GM12872 (cell line): ENCODE results near the gene CTNNAL1.

Source experiments
- CTCF ChIP-seq: IDR thresholded peaks from 3 replicates; pipeline ENCODE4 v1.5.1; 2011; ENCODE audit warnings: low read depth, mild to moderate bottlenecking, low read length, moderate library complexity; ENCODE audit not compliant: insufficient read depth

Gene CTNNAL1

GRCh38 chr9:109047259-109047658 is 34.0 kb upstream of the CTNNAL1 start:
- no peak for TF ChIP-seq CTCF

DNA sequence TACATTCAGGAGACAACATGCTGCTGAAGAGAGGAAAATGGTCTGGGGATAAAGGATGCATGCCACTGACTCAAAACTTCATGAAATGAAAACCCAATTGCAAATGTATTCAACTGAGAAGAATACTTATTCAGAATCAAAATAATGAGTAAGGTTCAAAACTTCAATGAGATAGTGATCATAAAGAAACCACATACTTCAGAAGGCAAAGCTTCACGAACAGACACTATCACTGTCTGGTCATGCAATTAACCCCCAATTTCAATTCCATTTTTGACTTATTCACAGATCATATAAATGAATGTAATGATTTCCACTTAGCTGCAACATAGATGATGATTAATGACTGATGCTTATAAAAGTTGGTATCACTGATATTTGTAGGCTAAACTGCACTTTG is 33.0 kb upstream of the CTNNAL1 start:
- no peak for TF ChIP-seq CTCF

DNA sequence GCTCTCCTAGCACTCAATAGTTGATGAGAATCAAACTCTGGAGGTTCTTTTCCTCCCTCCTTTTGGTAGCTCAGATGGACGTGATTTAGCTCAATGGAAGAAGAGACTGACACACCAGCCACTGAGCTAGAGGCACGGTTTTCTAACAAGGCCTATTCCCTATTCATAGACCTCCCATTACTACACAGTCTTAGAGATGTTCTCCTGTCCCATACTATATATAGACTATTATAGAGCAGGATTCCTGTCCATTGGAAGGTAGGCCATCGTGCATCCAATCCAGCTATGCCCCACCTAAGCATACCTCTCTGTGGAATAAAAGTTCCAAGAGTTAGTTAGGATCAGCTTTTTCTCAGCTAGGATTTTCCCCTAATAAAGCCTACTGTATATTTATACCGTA is 30.3 kb upstream of the CTNNAL1 start:
- no peak for TF ChIP-seq CTCF

- TF ChIP-seq CTCF, result no peak
Observed at GRCh38 chr9:109040571-109040970, 27.3 kb upstream of the CTNNAL1 start.

GRCh38 chr9:109039539-109039938 is 26.2 kb upstream of the CTNNAL1 start:
- no peak for TF ChIP-seq CTCF

GRCh38 chr9:109037946-109038715 is 24.8 kb upstream of the CTNNAL1 start:
- no peak for TF ChIP-seq CTCF

- TF ChIP-seq CTCF, result no peak
Observed at GRCh38 chr9:109036744-109037680, 23.7 kb upstream of the CTNNAL1 start.
